ENCODE measurements around the gene DNASE1L2. TPM values are rescaled to one million over a fixed set of nuclear protein-coding genes. Genes with fewer than 3 reads are reported as not detected.

DNASE1L2 gene
- total RNA-seq, 1 experiment from 2014 or later = 2.7 TPM

DNA sequence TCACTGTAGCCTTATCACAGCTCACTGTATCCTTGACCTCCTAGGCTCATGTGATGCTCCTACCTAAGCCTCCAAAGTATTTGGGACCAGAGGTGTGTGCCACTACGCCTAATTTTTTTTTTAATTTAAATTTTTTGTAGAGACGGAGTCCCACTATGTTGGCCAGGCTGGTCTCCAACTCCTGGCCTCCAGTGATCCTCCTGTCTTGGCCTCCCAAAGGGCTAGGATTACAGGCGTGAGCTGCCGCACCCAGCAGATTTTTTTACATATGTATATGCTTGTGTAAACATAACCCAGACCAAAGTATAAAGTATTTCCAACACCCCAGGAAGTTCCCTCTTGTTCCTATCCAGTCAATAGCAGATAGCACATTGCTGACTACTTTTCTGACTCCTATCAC is 19.9 kb upstream of the DNASE1L2 start:
- intact Hi-C loops (cut with micrococcal nuclease; ENCODE audit: unreplicated experiment) = loop anchor here (10.0 kb wide), 1 partner anchor 212 kb away; the partner anchor contains the start of gene ZNF598
- ChIA-PET CTCF (no interaction called here), POLR2A (ENCODE audit: low non-redundant PET) (no interaction called here)
- no TSS peak for BruUV-seq (replicated peaks)
- Histone ChIP-seq H3K4me1 (ENCODE audit: insufficient read depth, low read length, poor library complexity, severe bottlenecking) (peaks cover 11% of the 10 kb centered on the region), H3K36me3 (ENCODE audit: insufficient read depth, low read length, poor library complexity, severe bottlenecking) (no peaks in the 10 kb centered on the region), H3K9me3 (ENCODE audit: low read depth, low read length, poor library complexity, severe bottlenecking) (no peaks in the 10 kb centered on the region), H3K4me3 (ENCODE audit: low read depth, low read length, poor library complexity, severe bottlenecking) (no peak overlapping the region), H3K27me3 (replicated peaks; ENCODE audit: insufficient read depth, low read depth, low read length, poor library complexity) (no peaks in the 10 kb centered on the region), H3K27ac (ENCODE audit: low read depth, low read length, poor library complexity, severe bottlenecking) (no peak overlapping the region)
- TF ChIP-seq, protein P1, sequence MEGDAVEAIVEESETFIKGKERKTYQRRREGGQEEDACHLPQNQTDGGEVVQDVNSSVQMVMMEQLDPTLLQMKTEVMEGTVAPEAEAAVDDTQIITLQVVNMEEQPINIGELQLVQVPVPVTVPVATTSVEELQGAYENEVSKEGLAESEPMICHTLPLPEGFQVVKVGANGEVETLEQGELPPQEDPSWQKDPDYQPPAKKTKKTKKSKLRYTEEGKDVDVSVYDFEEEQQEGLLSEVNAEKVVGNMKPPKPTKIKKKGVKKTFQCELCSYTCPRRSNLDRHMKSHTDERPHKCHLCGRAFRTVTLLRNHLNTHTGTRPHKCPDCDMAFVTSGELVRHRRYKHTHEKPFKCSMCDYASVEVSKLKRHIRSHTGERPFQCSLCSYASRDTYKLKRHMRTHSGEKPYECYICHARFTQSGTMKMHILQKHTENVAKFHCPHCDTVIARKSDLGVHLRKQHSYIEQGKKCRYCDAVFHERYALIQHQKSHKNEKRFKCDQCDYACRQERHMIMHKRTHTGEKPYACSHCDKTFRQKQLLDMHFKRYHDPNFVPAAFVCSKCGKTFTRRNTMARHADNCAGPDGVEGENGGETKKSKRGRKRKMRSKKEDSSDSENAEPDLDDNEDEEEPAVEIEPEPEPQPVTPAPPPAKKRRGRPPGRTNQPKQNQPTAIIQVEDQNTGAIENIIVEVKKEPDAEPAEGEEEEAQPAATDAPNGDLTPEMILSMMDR (conservative IDR thresholded peaks at IDR 0.05; ENCODE audit: low read depth, low read length) = no peak
- TF ChIP-seq EZH2 (IDR thresholded peaks at IDR 0.05; ENCODE audit: borderline replicate concordance, low read depth, low read length, poor library complexity, severe bottlenecking) = no peak
- DNase-seq (ENCODE audit: low spot score) = no peak

DNA sequence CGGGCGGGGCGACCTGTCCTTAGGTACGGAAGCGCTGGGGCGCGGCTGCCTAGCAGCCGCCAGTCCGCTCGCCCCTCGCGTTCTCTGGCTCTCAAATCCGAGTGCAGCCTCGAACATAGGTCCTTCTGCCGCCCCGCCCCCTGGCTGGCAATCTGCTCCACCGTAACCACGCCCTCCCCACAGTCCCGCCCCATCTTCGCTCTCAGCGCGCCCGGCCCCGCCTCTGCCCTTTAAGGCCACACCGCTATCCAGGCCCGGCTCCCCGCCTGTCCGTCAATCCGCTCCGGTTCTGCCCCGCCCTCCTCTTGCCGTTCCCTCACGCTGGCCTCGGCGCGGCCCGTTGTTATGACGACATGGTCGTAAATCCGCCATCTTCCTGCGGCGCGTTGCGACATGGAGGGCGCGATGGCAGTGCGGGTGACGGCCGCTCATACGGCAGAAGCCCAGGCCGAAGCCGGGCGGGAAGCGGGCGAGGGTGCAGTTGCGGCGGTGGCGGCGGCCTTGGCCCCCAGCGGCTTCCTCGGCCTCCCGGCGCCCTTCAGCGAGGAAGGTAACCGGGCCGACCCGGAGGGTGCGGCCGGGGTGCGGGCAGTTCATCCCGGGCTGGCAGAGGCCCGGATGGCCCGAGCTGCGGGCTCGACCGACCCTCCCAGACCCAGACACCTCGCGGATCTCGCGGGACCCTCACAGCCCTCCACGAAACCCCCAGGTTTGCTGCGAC is 12.9 kb upstream of the DNASE1L2 start, which contains the start of gene E4F1:
Gene E4F1 (plus strand): TSS at position 371 of the 721 bp plus-strand sequence. CDS start 23 bp downstream, at position 394.
- Histone ChIP-seq H3K27ac (ENCODE audit: low read depth, low read length, poor library complexity, severe bottlenecking) (peak within 1 kb of the TSS; percentile 91), H3K27me3 (replicated peaks; ENCODE audit: insufficient read depth, low read depth, low read length, poor library complexity) (no peaks in the 10 kb centered on the region), H3K36me3 (ENCODE audit: insufficient read depth, low read length, poor library complexity, severe bottlenecking) (peaks cover 6% of the 10 kb centered on the region), H3K4me1 (ENCODE audit: insufficient read depth, low read length, poor library complexity, severe bottlenecking) (no peaks in the 10 kb centered on the region), H3K4me3 (ENCODE audit: low read depth, low read length, poor library complexity, severe bottlenecking) (peak within 1 kb of the TSS; percentile 94), H3K9me3 (ENCODE audit: low read depth, low read length, poor library complexity, severe bottlenecking) (no peaks in the 10 kb centered on the region)
- ChIA-PET POLR2A (ENCODE audit: low non-redundant PET) (no interaction called here), CTCF (no interaction called here)
- intact Hi-C loops (cut with micrococcal nuclease; ENCODE audit: unreplicated experiment) = loop anchor here (5.0 kb wide), 1 partner anchor 66 kb away; the partner anchor contains the start of gene TRAF7
- DNase-seq (ENCODE audit: low spot score) = peak; percentile 100
- no peak for TF ChIP-seq EZH2 (IDR thresholded peaks at IDR 0.05; ENCODE audit: borderline replicate concordance, low read depth, low read length, poor library complexity, severe bottlenecking)
- TF ChIP-seq, protein P1 (conservative IDR thresholded peaks at IDR 0.05; ENCODE audit: low read depth, low read length) = no peak
- no TSS peak for BruUV-seq (replicated peaks)

DNA sequence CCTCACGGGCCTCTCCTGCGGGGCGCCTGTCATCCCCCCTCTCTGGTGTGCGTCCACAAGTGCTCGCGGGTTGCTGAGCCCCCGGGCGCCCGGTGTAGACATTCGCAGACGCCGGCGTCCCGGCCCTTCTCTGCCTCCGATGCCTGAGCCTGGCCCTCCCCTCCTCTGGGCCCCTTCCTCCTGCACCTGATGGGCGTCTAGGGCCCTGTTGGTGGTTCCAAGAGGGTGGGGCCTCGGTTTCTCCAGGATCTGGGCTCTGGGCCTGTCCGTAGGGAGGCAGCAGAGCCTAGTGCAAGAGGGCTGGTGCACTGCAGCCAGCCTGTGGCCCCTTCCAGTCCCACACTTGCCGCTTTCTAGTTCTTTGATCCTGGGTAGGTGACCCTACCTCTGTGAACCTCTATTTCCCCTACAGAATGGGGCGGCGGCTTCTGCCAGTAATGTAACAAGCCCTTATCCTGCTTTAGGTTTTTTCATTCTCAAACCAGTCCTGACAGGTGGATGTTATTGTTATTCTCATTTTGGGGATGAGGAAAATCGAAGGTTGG is 12.2 kb upstream of the DNASE1L2 start:
- ChIA-PET POLR2A (ENCODE audit: low non-redundant PET) (no interaction called here), CTCF (no interaction called here)
- H3K27me3 ChIP-seq (replicated peaks; ENCODE audit: insufficient read depth, low read depth, low read length, poor library complexity) = no peaks in the 10 kb centered on the region
- TF ChIP-seq, protein P1 (conservative IDR thresholded peaks at IDR 0.05; ENCODE audit: low read depth, low read length) = peak; percentile 13; the same call in 1 of the 2 replicates
- no peak for TF ChIP-seq EZH2 (IDR thresholded peaks at IDR 0.05; ENCODE audit: borderline replicate concordance, low read depth, low read length, poor library complexity, severe bottlenecking)
- peaks cover 10% of the 10 kb centered on the region for H3K36me3 ChIP-seq (ENCODE audit: insufficient read depth, low read length, poor library complexity, severe bottlenecking)
- peak overlapping the region; percentile 94 for H3K4me3 ChIP-seq (ENCODE audit: low read depth, low read length, poor library complexity, severe bottlenecking)
- no peaks in the 10 kb centered on the region for H3K9me3 ChIP-seq (ENCODE audit: low read depth, low read length, poor library complexity, severe bottlenecking)
- H3K27ac ChIP-seq (ENCODE audit: low read depth, low read length, poor library complexity, severe bottlenecking) = peak overlapping the region; percentile 91
- peak; percentile 54 for DNase-seq (ENCODE audit: low spot score)
- TSS peak; percentile 59 for BruUV-seq (replicated peaks)
- H3K4me1 ChIP-seq (ENCODE audit: insufficient read depth, low read length, poor library complexity, severe bottlenecking) = no peaks in the 10 kb centered on the region
- intact Hi-C loops (cut with micrococcal nuclease; ENCODE audit: unreplicated experiment) = loop anchor here (5.0 kb wide), 1 partner anchor 67 kb away; the partner anchor contains the start of gene TRAF7

Data from A673 (cell line).